Suppressor macrophage (primary cell): Measurements from ENCODE around the gene PP2D1.
"Not testable (repeated sequence)": the region's sequence is repeated elsewhere in the genome, so short reads cannot be mapped to it uniquely, and the experiment has no call there.

ENCODE experiments used
- DNase-seq, 4 experiments: peaks; one replicate each; pipeline ENCODE4 v3.0.0-alpha.2; 2020 to 2022

Gene PP2D1

GRCh38 chr3:20040548-20041196 lies 28.6 kb upstream of the PP2D1 start:
- DNase-seq = peak; percentile 71 to 88 (median 82)

GRCh38 chr3:20039765-20040547 lies 27.9 kb upstream of the PP2D1 start, which contains the start of gene KAT2B:
Gene KAT2B (plus strand): TSS chr3:20040446. CDS start chr3:20040478, 32 bp downstream.
- DNase-seq = peak; percentile 70 to 89 (median 79)

GRCh38 chr3:20039466-20039764 lies 27.4 kb upstream of the PP2D1 start:
- DNase-seq = no peak

GRCh38 chr3:20038699-20039465 lies 26.8 kb upstream of the PP2D1 start:
- DNase-seq = peak in 2 of 4 experiments; percentile 7 to 21

DNA sequence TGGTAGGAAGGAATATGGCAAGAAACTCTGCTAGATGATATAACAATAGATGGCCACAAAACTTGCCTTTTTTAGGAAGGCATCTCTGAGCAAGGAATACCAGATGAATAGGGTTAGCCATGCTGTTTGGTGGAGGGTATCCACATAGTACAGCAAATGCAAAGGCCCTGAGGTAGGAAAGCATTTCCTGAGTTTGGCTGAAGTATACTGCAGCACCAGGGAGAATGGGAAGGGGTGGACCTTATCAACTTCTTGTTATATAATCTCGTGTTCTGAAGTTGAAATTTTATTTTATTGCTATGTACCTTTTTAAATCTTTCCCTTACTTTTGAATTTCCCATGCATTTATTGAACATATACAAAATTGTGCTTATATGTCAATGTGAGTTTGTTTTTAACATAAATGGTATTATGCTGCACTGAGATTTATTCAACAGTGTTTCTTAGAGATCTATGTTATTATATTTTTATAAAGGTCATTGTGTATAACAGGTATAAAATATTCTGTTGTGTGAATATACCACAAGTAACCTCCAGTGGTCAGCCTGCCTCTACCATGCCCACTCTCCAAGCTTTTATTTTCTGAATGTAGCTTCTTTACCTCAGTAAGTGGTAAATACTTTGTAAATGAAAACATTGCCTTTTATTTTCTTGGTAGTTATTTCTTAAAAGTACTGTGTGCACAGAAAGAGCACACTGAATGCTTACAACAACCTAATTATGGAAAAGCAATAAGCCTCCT lies 25.4 kb upstream of the PP2D1 start:
- DNase-seq = no peak

DNA sequence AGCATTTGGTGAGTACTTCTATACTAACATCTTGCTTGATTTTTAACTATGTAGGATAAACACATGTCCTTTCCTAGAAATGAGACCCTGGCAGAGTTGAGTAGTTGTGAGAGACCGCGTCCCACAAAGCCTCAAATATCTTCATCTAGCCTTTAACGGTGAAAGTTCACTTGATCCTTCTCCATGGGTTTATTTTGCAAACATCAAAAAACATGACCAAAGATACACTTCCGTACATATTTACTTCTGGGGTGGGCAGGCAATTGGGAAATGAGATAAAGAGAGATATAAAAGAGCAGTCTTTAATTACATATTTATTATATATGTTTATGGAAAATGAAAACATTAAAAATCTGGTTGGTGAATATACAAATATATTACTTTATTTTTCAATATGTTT lies 23.0 kb upstream of the PP2D1 start:
- DNase-seq = no peak

DNA sequence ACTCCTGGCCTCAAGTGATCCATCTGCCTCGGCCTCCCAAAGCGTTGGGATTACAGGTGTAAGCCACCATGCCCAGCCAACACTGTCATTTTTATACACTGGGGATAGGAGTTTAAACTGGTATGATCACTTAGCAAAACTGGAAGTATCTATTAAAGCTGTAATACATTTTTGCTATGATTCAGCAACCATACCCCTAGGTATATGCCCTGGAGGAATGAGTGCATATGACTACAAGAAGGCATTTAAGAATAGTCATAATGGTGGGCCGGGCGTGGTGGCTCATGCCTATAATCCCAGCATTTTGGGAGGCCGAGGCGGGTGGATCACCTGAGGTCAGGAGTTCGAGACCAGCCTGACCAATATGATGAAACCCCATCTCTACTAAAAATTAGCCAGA lies 19.9 kb upstream of the PP2D1 start:
- DNase-seq = not testable (repeated sequence)

DNA sequence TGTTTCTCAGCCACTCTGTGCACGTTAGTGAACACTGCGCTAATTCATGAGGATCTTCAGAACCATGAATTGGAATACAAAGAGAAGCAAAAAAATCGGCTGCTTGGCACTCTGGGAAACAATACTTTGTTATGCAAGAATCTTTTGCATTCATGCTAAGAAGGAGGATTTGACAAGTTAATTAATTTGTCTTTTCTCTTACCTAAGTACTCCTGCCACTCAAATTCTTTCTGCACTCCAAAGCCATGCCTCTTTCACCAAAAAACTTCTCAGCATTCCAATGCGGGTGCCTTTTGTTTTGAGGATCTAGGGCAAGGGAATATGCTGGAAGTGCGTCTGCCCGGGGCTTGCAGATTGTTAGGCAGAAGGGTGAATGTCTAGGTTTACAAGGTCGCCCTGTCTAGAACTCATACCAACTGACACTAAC lies 16.9 kb upstream of the PP2D1 start:
- DNase-seq = no peak

- no peak for DNase-seq
These were observed 15.1 kb upstream of the PP2D1 start for GRCh38 chr3:20027136-20027535.

GRCh38 chr3:20023623-20024405 lies 11.8 kb upstream of the PP2D1 start:
- DNase-seq = peak in 3 of 4 experiments; percentile 22 to 45 (median 38)

DNA sequence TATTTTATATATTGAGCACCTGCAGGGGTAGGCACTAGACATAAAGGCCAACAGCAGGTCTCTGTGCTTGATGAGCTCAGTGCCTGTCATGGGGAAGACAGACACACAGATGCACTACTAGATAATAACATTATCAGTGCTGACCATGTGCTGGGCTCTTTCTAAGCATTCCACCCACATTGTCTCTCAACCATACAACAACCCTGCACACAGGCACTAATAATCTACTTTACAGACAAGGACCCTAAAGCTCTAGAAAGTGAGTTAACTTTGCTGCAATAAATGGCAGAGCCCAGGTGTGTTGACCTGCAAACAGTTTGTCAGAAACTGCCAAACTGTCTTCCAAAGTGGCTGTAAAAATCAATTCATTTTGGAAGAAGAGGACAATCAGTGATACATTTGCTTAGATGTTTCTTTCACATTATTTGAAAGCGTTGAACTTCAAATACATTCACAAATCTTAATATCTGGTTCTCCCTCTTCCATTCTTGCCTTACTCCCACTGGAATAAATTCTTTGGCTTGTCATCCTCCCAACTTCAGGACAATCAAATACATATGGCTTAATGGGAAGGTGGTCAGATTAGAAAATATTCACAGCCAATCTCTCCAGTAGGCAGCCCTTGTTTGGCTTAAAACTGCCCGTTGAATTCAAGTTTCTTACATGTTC lies 11.0 kb upstream of the PP2D1 start:
- no peak for DNase-seq

GRCh38 chr3:20016076-20016475 lies 4.0 kb upstream of the PP2D1 start:
- DNase-seq = not testable (repeated sequence)

GRCh38 chr3:20015525-20015924 lies 3.5 kb upstream of the PP2D1 start:
- DNase-seq = no peak

DNA sequence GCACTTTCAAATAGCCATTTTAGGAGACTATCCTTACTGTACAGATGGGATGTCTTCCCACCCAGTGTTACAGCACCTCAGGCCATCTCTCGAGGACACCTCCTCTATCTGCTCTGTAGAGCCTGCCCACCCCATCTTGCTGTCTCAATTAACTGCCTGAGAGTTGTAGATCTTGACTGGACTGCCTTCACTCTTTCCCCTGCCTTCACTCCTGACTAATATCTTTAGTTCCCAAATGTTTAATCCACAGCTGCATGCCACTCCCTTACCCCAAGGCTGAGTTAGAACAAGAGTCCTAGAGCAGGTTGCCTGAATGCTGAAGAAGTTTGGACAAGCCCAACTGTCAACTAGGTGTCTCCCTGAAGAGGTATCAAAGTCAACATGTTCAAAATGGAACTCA lies 1.3 kb upstream of the PP2D1 start:
- no peak for DNase-seq

GRCh38 chr3:20008646-20009045 lies 3.4 kb downstream of the PP2D1 start:
- DNase-seq = no peak

DNA sequence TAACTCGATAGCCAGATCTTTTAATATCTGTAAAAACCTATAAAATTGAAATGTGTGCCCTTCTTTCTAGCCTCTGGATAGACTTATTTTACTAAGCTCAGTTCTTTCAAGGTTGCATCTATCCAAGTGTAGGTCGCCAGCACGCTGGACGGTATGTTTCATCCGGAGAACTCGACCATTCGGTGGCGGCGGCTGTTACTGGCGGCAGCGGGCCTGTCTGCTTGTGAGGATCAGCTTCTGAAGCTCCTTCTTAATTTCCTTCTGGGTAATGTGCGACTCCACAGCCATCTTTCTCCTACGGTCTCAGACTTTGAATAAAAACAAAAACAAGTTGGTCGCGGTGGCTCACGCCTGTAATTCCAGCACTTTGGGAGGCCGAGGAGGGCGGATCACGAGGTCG lies 4.1 kb downstream of the PP2D1 start:
- no peak for DNase-seq

DNA sequence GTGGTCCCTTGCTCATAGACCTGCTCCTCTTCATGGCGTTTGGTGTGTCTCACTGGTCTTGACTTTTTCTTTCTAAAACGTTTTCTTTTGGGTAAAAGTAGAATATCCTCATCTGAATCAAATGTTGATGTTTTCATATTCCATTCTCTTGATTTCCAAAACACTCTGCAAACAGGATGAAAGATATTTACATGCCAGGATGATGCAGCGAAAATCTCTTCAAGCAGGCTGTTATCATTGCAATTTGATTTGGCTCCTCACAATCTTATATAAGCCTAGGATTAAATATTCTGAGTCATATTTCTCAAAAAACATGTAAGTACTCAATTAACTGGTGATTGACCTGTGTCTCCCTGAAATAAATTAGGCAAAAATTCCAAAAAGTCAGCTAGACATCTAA lies 10.1 kb downstream of the PP2D1 start:
- DNase-seq = no peak

DNA sequence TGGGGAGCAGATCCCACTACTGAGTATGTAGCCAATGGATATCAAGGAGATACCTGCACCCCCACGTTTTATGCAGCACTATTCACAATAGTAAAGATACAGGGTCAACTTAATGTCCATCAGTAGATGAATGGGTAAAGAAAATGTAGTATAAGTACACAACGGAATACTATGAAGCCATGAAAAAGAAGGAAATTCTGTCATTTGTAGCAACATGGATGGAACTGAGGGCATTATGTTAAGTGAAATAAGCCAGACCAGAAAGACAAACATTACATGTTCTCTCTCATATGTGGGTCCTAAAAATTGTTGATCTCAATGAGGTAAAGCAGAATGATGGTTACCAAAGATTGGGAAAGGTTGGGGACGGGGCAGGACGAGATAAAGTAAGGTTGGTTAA lies 14.6 kb downstream of the PP2D1 start:
- DNase-seq = no peak

DNA sequence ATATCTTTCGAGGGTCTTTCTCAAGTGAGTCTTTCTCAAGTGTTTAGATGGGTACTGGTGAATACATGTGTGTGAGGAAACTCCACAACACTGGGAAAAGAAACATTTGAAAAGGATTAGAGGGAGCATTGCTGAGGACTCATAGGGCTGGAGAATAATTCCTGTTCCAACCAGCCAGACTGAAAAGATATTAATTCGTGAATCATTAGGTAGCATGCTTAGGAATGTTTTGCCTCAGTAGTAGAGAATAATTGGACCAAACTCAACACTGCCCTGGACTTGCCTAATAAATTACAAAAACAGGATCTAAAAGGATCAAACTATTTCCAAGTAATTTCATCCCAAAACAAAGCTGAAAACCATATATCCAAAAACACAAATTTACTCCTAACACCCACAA lies 17.3 kb downstream of the PP2D1 start:
- DNase-seq = no peak

- not testable (repeated sequence) for DNase-seq
These were observed 23.2 kb downstream of the PP2D1 start for GRCh38 chr3:19988904-19989303.

DNA sequence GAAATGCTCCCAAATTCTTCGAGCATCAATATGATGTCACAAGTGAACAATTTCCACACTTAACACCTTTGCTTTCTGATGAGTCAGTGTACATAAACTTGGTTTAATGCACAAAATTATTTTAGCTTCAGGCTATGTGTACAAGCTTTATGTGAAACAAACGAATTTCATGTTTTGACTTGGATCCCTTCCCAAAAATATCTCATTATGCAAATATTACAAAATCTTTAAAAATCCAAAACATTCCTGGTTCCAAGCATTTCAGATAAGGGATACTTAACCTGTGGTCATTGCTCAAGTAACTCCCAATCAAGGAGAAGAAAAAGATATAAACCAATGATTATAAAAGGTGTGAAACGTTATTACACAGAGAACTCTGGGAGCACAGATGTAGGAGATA lies 40.0 kb downstream of the PP2D1 start:
- DNase-seq = no peak
